Spleen (tissue), 11 donors: ENCODE results near the gene RAB24. TPM values are rescaled to one million over a fixed set of nuclear protein-coding genes. Genes with fewer than 3 reads are reported as not detected.

Experiments
- DNase-seq: peaks from one replicate; pipeline ENCODE4 v3.0.0-alpha.2; 2020
- H3K27ac ChIP-seq, 8 donors: fragments of 200-600 bp; sonication (generic) in 7 of 8; 1 replicate in 4 of 8; 2 replicates in 4 of 8; pipeline versions ENCODE4 v1.5.0 to v1.8.0; 2016 to 2021; ENCODE audit warnings: inconsistent platforms in 4 of 8, mild to moderate bottlenecking in 4 of 8, moderate library complexity in 1 of 8
- H3K27me3 ChIP-seq, 7 donors: fragments of 200-600 bp; sonication (generic) in 6 of 7; replicated peaks in 1 of 7; 1 replicate in 4 of 7; 2 replicates in 3 of 7; pipeline versions ENCODE4 v1.5.0 to v1.8.0; 2016 to 2021; ENCODE audit warnings: inconsistent platforms in 3 of 7, mild to moderate bottlenecking in 1 of 7
- H3K36me3 ChIP-seq, 6 donors: fragments of 200-600 bp; sonication (generic) in 5 of 6; 1 replicate in 4 of 6; 2 replicates in 2 of 6; pipeline versions ENCODE4 v1.5.0 to v1.8.0; 2016 to 2021; ENCODE audit warnings: inconsistent platforms in 2 of 6
- H3K4me1 ChIP-seq, 6 donors: fragments of 200-600 bp; sonication (generic) in 5 of 6; 1 replicate in 3 of 6; 2 replicates in 3 of 6; pipeline versions ENCODE4 v1.5.0 to v1.8.0; 2016 to 2021; ENCODE audit warnings: inconsistent platforms in 3 of 6
- H3K4me3 ChIP-seq, 8 donors: fragments of 200-600 bp; sonication (generic) in 7 of 8; 1 replicate in 4 of 8; 2 replicates in 4 of 8; pipeline versions ENCODE4 v1.5.0 to v1.8.0; 2016 to 2021; ENCODE audit warnings: inconsistent platforms in 4 of 8, mild to moderate bottlenecking in 4 of 8, moderate library complexity in 2 of 8
- H3K9me3 ChIP-seq, 8 donors: fragments of 200-600 bp; sonication (generic) in 7 of 8; 1 replicate in 4 of 8; 2 replicates in 4 of 8; pipeline versions ENCODE4 v1.5.0 to v1.8.0; 2016 to 2021; ENCODE audit warnings: inconsistent platforms in 4 of 8
- POLR2A ChIP-seq, 3 donors: fragments of 450-650 bp; IDR thresholded peaks; one replicate each; pipeline ENCODE4 v1.5.1; 2017; ENCODE audit warnings: antibody characterized with exemption in 3 of 3, mild to moderate bottlenecking in 1 of 3
- POLR2AphosphoS5 ChIP-seq, 3 donors: sonication (generic); formaldehyde crosslinking; IDR thresholded peaks; one replicate each; pipeline ENCODE4 v1.5.1; 2017; ENCODE audit warnings: antibody characterized with exemption in 3 of 3
- WGBS, 5 donors: extraction: QIAGEN DNeasy Blood & Tissue Kit in 3 of 5; methylation state at CpG; one replicate each; pipeline versions ENCODE4 v1.1.5 to v1.1.7; 2013 to 2018; 5-methylcytosine and 5-hydroxymethylcytosine counted together
- intact Hi-C: fragments of 100-400 bp; cut with DNase I; formaldehyde crosslinking; loops from one replicate; pipeline ENCODE4 v1.15.0; 2023; ENCODE audit warnings: low total_unique reads
- polyA plus RNA-seq, 3 donors: library from polyadenylated mRNA; stranded (reverse); fragments of 200-250 nt; gene quantifications; one replicate each; pipeline ENCODE4 v1.2.1, GENCODE V29; 2013
- total RNA-seq, 7 donors: library from RNA; depleted of rRNA in 3 of 7; stranded (reverse); fragments of >200 nt in 3 of 7; fragmentation: NEBNext Ultra II Directional in 4 of 7; extraction: Animal tissue kit (Norgen Biotek cat#: 25700) in 4 of 7; gene quantifications; one replicate each; pipeline versions ENCODE4 v1.1.0 to v1.2.1, GENCODE V29; 2016 to 2021
- TF ChIP-seq, protein P1 (sequence below), 11 experiments: fragments of 200-600 bp in 7 of 11; fragments of 450-650 bp in 4 of 11; sonication (generic) in 4 of 11; IDR thresholded peaks in 8 of 11; conservative IDR thresholded peaks in 3 of 11; 1 replicate in 7 of 11; 2 replicates in 4 of 11; pipeline versions ENCODE4 v1.4.0 to v1.8.0; 2016 to 2021; ENCODE audit warnings: antibody characterized with exemption in 11 of 11, inconsistent platforms in 4 of 11, mild to moderate bottlenecking in 1 of 11
- donor health status: healthy with polysubstance abuse.
- donor health status: DM: no; HTN: no; CAD: no; lungs with moderate emphysema.
- donor health status: DM: no; HTN: no; CAD: no.
- donor health status: Bipolar disorder and iron deficiency.
- donor health status: healthy.
- donor health status: DM: no; HTN: no; CAD: no.
- donor health status: DM: yes; HTN: yes; CAD: no.

RAB24 gene
- total and polyA plus RNA-seq, 10 donors: 52.1 to 181 (median 83.7) TPM

DNA sequence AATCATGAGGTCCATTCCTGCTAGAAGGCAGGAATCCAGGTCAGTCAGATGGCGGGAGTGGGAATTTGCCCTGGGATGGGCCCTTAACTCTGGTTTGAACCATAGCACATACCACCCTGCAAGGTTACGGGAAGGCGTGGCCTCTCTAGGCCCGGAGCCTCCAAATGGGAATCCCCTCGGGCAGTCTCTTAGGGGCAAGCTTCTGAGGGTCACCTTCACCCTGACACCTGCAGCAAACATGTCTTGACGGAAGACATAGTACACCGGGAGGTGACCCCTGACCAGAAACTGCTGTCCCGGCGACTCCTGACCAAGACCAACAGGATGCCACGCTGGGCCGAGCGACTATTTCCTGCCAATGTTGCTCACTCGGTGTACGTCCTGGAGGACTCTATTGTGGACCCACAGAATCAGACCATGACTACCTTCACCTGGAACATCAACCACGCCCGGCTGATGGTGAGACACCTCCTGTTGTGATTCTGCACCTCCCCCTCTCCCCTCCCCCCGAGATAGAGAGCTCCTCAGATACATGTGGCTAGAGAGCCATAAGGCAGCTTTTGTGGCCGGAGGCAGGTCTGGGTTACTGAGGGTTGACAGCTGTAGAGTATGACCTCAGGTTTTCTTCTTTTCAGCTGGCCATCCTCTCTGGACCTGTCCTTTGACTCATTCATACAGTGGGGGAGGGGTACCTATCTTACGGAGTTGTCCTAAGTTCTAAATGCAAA lies 1.0 kb upstream of the RAB24 start:
- TF ChIP-seq, protein P1, sequence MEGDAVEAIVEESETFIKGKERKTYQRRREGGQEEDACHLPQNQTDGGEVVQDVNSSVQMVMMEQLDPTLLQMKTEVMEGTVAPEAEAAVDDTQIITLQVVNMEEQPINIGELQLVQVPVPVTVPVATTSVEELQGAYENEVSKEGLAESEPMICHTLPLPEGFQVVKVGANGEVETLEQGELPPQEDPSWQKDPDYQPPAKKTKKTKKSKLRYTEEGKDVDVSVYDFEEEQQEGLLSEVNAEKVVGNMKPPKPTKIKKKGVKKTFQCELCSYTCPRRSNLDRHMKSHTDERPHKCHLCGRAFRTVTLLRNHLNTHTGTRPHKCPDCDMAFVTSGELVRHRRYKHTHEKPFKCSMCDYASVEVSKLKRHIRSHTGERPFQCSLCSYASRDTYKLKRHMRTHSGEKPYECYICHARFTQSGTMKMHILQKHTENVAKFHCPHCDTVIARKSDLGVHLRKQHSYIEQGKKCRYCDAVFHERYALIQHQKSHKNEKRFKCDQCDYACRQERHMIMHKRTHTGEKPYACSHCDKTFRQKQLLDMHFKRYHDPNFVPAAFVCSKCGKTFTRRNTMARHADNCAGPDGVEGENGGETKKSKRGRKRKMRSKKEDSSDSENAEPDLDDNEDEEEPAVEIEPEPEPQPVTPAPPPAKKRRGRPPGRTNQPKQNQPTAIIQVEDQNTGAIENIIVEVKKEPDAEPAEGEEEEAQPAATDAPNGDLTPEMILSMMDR (IDR thresholded peaks at IDR 0.05 in 8 of 11, conservative IDR thresholded peaks at IDR 0.05 in 3 of 11): no peak
- no peak for TF ChIP-seq POLR2A (IDR thresholded peaks at IDR 0.05)
- TF ChIP-seq POLR2AphosphoS5 (IDR thresholded peaks at IDR 0.05): no peak
- H3K4me1 ChIP-seq: peaks cover 51 to 95% (median 92%) of the 10 kb centered on the region in 6 donors
- peak; percentile 86 for DNase-seq
- intact Hi-C loops: loop anchor here (10.0 kb wide), 1 partner anchor 190 kb away; no protein-coding TSS in a partner anchor
- peak overlapping the region; percentile 77 to 99 (median 96) for H3K4me3 ChIP-seq
- no peaks in the 10 kb centered on the region for H3K9me3 ChIP-seq
- peak overlapping the region; percentile 19 to 94 (median 90) for H3K27ac ChIP-seq
- peaks cover 0 to 62% (median 30%) of the 10 kb centered on the region in 6 donors for H3K36me3 ChIP-seq
- no peaks in the 10 kb centered on the region for H3K27me3 ChIP-seq
- 23 to 34% (median 26%) methylated on average over 14 to 19 of the region's 19 CpGs for WGBS, 5 donors

DNA sequence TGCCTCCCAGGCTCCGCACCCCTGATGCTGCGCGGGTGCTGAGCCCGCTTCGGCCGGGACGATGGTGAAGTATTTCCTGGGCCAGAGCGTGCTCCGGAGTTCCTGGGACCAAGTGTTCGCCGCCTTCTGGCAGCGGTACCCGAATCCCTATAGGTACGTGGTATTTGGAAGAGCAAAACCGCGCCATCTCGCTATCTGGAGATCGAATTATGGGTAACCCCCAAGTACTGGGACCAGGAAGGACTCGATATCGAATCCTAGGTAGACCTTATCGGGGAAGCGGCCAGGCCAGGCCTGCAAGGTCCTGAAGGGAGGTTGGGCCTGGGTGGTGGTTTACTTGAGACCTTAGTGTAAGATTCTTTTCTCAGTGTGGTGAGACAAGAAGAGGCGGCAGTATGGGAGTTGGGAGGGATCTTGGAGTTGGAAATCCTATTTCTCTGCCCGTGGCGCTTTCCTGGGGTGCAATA lies 439 bp upstream of the RAB24 start:
- Histone ChIP-seq H3K27ac (peak overlapping the region; percentile 87 to 94 (median 92)), H3K4me1 (peaks cover 48 to 95% (median 92%) of the 10 kb centered on the region in 6 donors), H3K9me3 (no peaks in the 10 kb centered on the region), H3K36me3 (peaks cover 0 to 60% (median 30%) of the 10 kb centered on the region in 6 donors), H3K4me3 (peak overlapping the region; percentile 77 to 99 (median 96)), H3K27me3 (no peaks in the 10 kb centered on the region)
- peak; percentile 82 for DNase-seq
- WGBS, 5 donors: 1 to 6% (median 3%) methylated on average over 13 to 25 of the region's 25 CpGs
- intact Hi-C loops: loop anchor here (10.0 kb wide), 1 partner anchor 189 kb away; no protein-coding TSS in a partner anchor
- TF ChIP-seq, protein P1 (IDR thresholded peaks at IDR 0.05 in 8 of 11, conservative IDR thresholded peaks at IDR 0.05 in 3 of 11): no peak
- TF ChIP-seq POLR2A (IDR thresholded peaks at IDR 0.05) (no peak), POLR2AphosphoS5 (IDR thresholded peaks at IDR 0.05) (no peak)

DNA sequence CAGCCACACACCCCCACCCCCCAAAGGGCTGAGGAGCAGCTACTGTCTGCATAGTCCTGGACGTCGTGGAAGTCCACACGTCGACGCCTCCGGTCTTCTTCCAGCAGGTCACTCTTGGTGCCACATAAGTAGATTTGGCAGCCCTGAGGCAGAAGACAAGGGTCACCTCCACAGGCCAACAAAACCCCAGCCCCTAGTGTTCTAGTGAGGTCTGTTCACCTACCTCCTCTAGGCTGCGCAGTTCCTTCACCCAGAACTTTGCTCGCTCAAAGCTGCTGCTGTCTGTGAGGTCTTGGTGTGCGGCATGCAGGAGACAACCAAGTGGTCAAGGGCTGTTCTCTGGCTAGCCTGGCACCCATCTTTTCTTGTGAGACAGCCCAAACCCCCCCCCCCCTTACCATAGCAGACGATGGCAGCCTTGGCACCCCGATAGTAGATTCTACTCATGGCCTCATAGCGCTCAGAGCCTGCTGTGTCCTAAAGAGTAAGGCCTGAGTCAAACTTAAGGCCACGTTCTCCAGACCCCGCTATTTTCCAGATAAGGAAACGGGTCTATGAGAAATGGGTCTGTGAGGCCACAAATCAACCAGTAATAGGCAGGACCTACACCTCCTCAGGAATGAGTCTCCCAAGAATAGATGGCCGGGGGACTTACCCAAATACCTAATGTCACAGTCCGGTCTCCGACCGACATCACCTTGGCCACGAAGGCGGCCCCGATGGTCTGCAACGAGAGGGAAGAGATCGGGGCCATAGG lies 987 bp downstream of the RAB24 start:
- DNase-seq: peak; percentile 77
- TF ChIP-seq POLR2A (IDR thresholded peaks at IDR 0.05) (no peak), POLR2AphosphoS5 (IDR thresholded peaks at IDR 0.05) (peak in 1 of 3 donors; percentile 10)
- TF ChIP-seq, protein P1 (IDR thresholded peaks at IDR 0.05 in 8 of 11, conservative IDR thresholded peaks at IDR 0.05 in 3 of 11): no peak
- intact Hi-C loops: loop anchor here (10.0 kb wide), 1 partner anchor 188 kb away; no protein-coding TSS in a partner anchor
- H3K27ac ChIP-seq: peak overlapping the region; percentile 87 to 94 (median 92)
- H3K9me3 ChIP-seq: no peaks in the 10 kb centered on the region
- peaks cover 0 to 63% (median 30%) of the 10 kb centered on the region in 6 donors for H3K36me3 ChIP-seq
- no peaks in the 10 kb centered on the region for H3K27me3 ChIP-seq
- peak overlapping the region; percentile 77 to 99 (median 96) for H3K4me3 ChIP-seq
- H3K4me1 ChIP-seq: peaks cover 46 to 94% (median 84%) of the 10 kb centered on the region in 6 donors
- 33 to 58% (median 37%) methylated on average over 17 to 24 of the region's 24 CpGs for WGBS, 5 donors
